ENCODE results near the gene CAPN2.

GRCh38 chr1:223716302-223716862 lies 4.0 kb downstream of the CAPN2 start:
- TF ChIP-seq CTCF (IDR thresholded peaks at IDR 0.05): no peak
- no peak for TF ChIP-seq POLR2AphosphoS5 (IDR thresholded peaks at IDR 0.05)
- no peak for TF ChIP-seq POLR2A (IDR thresholded peaks at IDR 0.05)
- no peak for TF ChIP-seq EP300 (IDR thresholded peaks at IDR 0.05)

All from suprapubic skin (tissue), 4 donors.